Measurements from ENCODE around the gene OTUB2. TPM values are rescaled to one million over a fixed set of nuclear protein-coding genes. Genes with fewer than 3 reads are reported as not detected.

Gene OTUB2
- total and polyA plus RNA-seq, 4 donors = 0.28 to 0.92 (median 0.63) TPM

DNA sequence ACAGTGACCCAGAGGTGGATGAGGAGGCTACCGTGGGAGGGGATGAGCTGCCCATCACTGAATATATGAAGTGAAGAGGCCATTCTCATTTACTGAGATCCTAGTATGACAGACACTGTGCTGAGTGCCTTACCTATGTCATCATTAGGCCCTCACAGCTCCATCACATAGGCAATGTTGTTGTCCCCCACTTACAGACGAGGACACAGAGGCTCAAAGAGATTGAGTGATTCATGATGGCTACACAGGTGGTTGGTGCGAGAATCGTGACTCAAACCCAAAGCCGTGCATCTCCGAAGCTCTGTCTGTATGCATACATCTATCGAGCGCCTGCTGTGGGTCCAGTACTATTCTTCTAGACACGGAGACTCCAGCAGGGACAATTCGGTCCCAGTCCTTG is 34.9 kb upstream of the OTUB2 start:
- TF ChIP-seq RXRA (IDR thresholded peaks at IDR 0.05) (no peak), FOXA1 (IDR thresholded peaks at IDR 0.05) (no peak), FOXA2 (IDR thresholded peaks at IDR 0.05) (no peak), RAD21 (IDR thresholded peaks at IDR 0.05) (no peak), NR2F2 (IDR thresholded peaks at IDR 0.05) (no peak)
- TF ChIP-seq, protein P1, sequence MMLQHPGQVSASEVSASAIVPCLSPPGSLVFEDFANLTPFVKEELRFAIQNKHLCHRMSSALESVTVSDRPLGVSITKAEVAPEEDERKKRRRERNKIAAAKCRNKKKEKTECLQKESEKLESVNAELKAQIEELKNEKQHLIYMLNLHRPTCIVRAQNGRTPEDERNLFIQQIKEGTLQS (IDR thresholded peaks at IDR 0.05) = no peak
- TF ChIP-seq, protein P2, sequence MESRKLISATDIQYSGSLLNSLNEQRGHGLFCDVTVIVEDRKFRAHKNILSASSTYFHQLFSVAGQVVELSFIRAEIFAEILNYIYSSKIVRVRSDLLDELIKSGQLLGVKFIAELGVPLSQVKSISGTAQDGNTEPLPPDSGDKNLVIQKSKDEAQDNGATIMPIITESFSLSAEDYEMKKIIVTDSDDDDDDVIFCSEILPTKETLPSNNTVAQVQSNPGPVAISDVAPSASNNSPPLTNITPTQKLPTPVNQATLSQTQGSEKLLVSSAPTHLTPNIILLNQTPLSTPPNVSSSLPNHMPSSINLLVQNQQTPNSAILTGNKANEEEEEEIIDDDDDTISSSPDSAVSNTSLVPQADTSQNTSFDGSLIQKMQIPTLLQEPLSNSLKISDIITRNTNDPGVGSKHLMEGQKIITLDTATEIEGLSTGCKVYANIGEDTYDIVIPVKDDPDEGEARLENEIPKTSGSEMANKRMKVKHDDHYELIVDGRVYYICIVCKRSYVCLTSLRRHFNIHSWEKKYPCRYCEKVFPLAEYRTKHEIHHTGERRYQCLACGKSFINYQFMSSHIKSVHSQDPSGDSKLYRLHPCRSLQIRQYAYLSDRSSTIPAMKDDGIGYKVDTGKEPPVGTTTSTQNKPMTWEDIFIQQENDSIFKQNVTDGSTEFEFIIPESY (IDR thresholded peaks at IDR 0.05) = no peak
- TF ChIP-seq, protein P3, sequence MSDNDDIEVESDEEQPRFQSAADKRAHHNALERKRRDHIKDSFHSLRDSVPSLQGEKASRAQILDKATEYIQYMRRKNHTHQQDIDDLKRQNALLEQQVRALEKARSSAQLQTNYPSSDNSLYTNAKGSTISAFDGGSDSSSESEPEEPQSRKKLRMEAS (IDR thresholded peaks at IDR 0.05) = no peak
- Histone ChIP-seq H3K9ac (ENCODE audit: low read depth in 1 of 2, low read length in 2 of 2) (no peak overlapping the region), H3K27ac (ENCODE audit: low read depth in 1 of 2, low read length in 2 of 2) (no peak overlapping the region), H3K4me3 (ENCODE audit: low read depth in 1 of 3, low read length in 3 of 3) (no peak overlapping the region), H3K27me3 (ENCODE audit: control insufficient read depth in 4 of 4, insufficient read depth in 4 of 4, low read length in 3 of 4) (no peaks in the 10 kb centered on the region), H3K36me3 (ENCODE audit: control insufficient read depth in 4 of 4, insufficient read depth in 3 of 4, low read depth in 1 of 4, low read length in 3 of 4) (no peaks in the 10 kb centered on the region), H3K9me3 (ENCODE audit: control insufficient read depth in 4 of 4, low read length in 3 of 4) (no peaks in the 10 kb centered on the region), H3K4me1 (ENCODE audit: control insufficient read depth in 4 of 4, insufficient read depth in 4 of 4, low read length in 3 of 4) (no peaks in the 10 kb centered on the region)
- no peak for DNase-seq (ENCODE audit: low spot score)
- WGBS = 86% methylated on average over 10 of the region's 10 CpGs

DNA sequence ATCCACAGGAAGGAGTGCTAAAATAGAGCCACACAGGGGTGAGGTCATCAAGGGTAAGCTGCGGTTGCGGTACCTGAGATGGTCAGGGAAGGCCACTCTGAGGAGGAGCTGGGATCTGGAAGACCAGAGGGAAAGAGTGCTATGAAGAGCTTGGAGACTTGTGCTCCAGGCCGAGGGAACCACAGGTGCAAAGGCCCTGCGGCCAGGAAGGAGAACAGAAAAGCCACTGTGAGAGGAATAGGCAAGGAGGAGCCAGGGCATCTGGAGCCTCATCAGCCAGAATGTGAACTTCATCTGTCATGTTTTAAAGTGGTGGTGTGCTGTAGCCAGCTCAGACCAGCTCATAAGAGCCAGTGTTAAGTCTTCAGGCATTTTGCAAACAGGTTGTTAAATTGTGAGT is 34.5 kb upstream of the OTUB2 start:
- no peak for TF ChIP-seq TAF1 (conservative IDR thresholded peaks at IDR 0.05)
- no peak for TF ChIP-seq GABPA (IDR thresholded peaks at IDR 0.05 in 1 of 2, conservative IDR thresholded peaks at IDR 0.05 in 1 of 2)
- TF ChIP-seq HNF4A (conservative IDR thresholded peaks at IDR 0.05) = no peak
- no peak for TF ChIP-seq EGR1 (IDR thresholded peaks at IDR 0.05; ENCODE audit: low read depth in 2 of 2)
- TF ChIP-seq, protein P2 (IDR thresholded peaks at IDR 0.05) = no peak
- no peak for TF ChIP-seq RAD21 (IDR thresholded peaks at IDR 0.05)
- TF ChIP-seq SP1 (IDR thresholded peaks at IDR 0.05) = no peak
- TF ChIP-seq, protein P1 (IDR thresholded peaks at IDR 0.05) = no peak
- no peak for TF ChIP-seq YY1 (IDR thresholded peaks at IDR 0.05)
- TF ChIP-seq, protein P4, sequence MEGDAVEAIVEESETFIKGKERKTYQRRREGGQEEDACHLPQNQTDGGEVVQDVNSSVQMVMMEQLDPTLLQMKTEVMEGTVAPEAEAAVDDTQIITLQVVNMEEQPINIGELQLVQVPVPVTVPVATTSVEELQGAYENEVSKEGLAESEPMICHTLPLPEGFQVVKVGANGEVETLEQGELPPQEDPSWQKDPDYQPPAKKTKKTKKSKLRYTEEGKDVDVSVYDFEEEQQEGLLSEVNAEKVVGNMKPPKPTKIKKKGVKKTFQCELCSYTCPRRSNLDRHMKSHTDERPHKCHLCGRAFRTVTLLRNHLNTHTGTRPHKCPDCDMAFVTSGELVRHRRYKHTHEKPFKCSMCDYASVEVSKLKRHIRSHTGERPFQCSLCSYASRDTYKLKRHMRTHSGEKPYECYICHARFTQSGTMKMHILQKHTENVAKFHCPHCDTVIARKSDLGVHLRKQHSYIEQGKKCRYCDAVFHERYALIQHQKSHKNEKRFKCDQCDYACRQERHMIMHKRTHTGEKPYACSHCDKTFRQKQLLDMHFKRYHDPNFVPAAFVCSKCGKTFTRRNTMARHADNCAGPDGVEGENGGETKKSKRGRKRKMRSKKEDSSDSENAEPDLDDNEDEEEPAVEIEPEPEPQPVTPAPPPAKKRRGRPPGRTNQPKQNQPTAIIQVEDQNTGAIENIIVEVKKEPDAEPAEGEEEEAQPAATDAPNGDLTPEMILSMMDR (IDR thresholded peaks at IDR 0.05; ENCODE audit: low read depth, low read length, missing input control) = no peak
- TF ChIP-seq JUND (IDR thresholded peaks at IDR 0.05) = no peak
- no peak for TF ChIP-seq HNF4G (IDR thresholded peaks at IDR 0.05)
- TF ChIP-seq NR2F2 (IDR thresholded peaks at IDR 0.05) = no peak
- no peak for TF ChIP-seq FOXA2 (IDR thresholded peaks at IDR 0.05)
- TF ChIP-seq, protein P3 (IDR thresholded peaks at IDR 0.05) = no peak
- TF ChIP-seq, protein P5, sequence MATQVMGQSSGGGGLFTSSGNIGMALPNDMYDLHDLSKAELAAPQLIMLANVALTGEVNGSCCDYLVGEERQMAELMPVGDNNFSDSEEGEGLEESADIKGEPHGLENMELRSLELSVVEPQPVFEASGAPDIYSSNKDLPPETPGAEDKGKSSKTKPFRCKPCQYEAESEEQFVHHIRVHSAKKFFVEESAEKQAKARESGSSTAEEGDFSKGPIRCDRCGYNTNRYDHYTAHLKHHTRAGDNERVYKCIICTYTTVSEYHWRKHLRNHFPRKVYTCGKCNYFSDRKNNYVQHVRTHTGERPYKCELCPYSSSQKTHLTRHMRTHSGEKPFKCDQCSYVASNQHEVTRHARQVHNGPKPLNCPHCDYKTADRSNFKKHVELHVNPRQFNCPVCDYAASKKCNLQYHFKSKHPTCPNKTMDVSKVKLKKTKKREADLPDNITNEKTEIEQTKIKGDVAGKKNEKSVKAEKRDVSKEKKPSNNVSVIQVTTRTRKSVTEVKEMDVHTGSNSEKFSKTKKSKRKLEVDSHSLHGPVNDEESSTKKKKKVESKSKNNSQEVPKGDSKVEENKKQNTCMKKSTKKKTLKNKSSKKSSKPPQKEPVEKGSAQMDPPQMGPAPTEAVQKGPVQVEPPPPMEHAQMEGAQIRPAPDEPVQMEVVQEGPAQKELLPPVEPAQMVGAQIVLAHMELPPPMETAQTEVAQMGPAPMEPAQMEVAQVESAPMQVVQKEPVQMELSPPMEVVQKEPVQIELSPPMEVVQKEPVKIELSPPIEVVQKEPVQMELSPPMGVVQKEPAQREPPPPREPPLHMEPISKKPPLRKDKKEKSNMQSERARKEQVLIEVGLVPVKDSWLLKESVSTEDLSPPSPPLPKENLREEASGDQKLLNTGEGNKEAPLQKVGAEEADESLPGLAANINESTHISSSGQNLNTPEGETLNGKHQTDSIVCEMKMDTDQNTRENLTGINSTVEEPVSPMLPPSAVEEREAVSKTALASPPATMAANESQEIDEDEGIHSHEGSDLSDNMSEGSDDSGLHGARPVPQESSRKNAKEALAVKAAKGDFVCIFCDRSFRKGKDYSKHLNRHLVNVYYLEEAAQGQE (IDR thresholded peaks at IDR 0.05) = no peak
- TF ChIP-seq RXRA (IDR thresholded peaks at IDR 0.05) = no peak
- TF ChIP-seq FOXA1 (IDR thresholded peaks at IDR 0.05) = no peak
- 95% methylated on average over 4 of the region's 4 CpGs for WGBS
- Histone ChIP-seq H3K27me3 (ENCODE audit: control insufficient read depth in 4 of 4, insufficient read depth in 4 of 4, low read length in 3 of 4) (no peaks in the 10 kb centered on the region), H3K36me3 (ENCODE audit: control insufficient read depth in 4 of 4, insufficient read depth in 3 of 4, low read depth in 1 of 4, low read length in 3 of 4) (no peaks in the 10 kb centered on the region), H3K27ac (ENCODE audit: low read depth in 1 of 2, low read length in 2 of 2) (no peak overlapping the region), H3K4me3 (ENCODE audit: low read depth in 1 of 3, low read length in 3 of 3) (no peak overlapping the region), H3K9ac (ENCODE audit: low read depth in 1 of 2, low read length in 2 of 2) (no peak overlapping the region), H3K4me1 (ENCODE audit: control insufficient read depth in 4 of 4, insufficient read depth in 4 of 4, low read length in 3 of 4) (no peaks in the 10 kb centered on the region), H3K9me3 (ENCODE audit: control insufficient read depth in 4 of 4, low read length in 3 of 4) (no peaks in the 10 kb centered on the region)
- no peak for DNase-seq (ENCODE audit: low spot score)
